Activated naive CD4-positive, alpha-beta T cell treated with anti-CD3 and anti-CD28 coated beads, Interleukin-2, amount 10 ng/mL, durations not matched to agents 7 days and 5 days (primary cell): ENCODE measurements around the gene MYO18A.

Experiments used
- CTCF ChIA-PET: fragments of 350-600 bp; sonication (Branson Sonifier 250); formaldehyde crosslinking; loops from one replicate; lab custom pipeline; 2021; ENCODE audit warnings: antibody characterized with exemption; lab: Charles Lee
- DNase-seq: peaks from one replicate; pipeline ENCODE4 v3.0.0-alpha.2; 2020
- H3K27ac Mint-ChIP-seq: one replicate; pipeline ENCODE4 v1.8.0; 2021; ENCODE audit warnings: mild to moderate bottlenecking, moderate library complexity, mixed read lengths
- H3K27me3 Mint-ChIP-seq: one replicate; pipeline ENCODE4 v1.8.0; 2021; ENCODE audit warnings: mild to moderate bottlenecking, mixed read lengths
- H3K36me3 Mint-ChIP-seq: one replicate; pipeline ENCODE4 v1.8.0; 2021; ENCODE audit warnings: mixed read lengths
- H3K4me1 Mint-ChIP-seq: one replicate; pipeline ENCODE4 v1.8.0; 2021; ENCODE audit warnings: mixed read lengths
- H3K4me3 Mint-ChIP-seq: one replicate; pipeline ENCODE4 v1.8.0; 2021; ENCODE audit warnings: mild to moderate bottlenecking, moderate library complexity, mixed read lengths
- H3K9me3 Mint-ChIP-seq: one replicate; pipeline ENCODE4 v1.8.0; 2021; ENCODE audit warnings: mixed read lengths

MYO18A gene

DNA sequence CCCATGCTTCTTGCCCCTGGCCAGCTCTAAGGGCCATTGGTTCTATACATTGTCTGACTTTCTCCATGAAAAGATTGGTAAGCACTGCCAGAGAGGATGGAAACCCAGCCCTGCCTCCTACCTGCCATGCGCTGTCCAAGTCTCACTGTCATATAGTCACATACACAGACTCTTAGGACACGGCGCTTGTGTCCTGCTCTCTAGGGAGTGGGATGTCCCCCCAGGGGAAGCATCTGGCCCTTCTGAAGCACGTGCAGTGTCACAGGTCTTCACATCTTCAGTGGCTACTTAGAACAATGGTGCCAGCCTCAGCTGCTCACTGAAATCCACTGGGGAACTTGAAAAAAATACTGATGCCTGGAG is 38.7 kb downstream of the MYO18A start:
- H3K27ac Mint-ChIP-seq = peak overlapping the region; percentile 93
- peaks cover 19% of the 10 kb centered on the region for H3K36me3 Mint-ChIP-seq
- DNase-seq = peak; percentile 33
- H3K9me3 Mint-ChIP-seq = no peaks in the 10 kb centered on the region
- CTCF ChIA-PET = interaction anchor here (2.2 to 14.9 kb wide), 3 partner anchors 8 to 78 kb away, joined by 9 to 482 read pairs (median 15); no protein-coding TSS in a partner anchor
- H3K4me1 Mint-ChIP-seq = peaks cover 72% of the 10 kb centered on the region
- no peaks in the 10 kb centered on the region for H3K27me3 Mint-ChIP-seq
- peak overlapping the region; percentile 77 for H3K4me3 Mint-ChIP-seq

DNA sequence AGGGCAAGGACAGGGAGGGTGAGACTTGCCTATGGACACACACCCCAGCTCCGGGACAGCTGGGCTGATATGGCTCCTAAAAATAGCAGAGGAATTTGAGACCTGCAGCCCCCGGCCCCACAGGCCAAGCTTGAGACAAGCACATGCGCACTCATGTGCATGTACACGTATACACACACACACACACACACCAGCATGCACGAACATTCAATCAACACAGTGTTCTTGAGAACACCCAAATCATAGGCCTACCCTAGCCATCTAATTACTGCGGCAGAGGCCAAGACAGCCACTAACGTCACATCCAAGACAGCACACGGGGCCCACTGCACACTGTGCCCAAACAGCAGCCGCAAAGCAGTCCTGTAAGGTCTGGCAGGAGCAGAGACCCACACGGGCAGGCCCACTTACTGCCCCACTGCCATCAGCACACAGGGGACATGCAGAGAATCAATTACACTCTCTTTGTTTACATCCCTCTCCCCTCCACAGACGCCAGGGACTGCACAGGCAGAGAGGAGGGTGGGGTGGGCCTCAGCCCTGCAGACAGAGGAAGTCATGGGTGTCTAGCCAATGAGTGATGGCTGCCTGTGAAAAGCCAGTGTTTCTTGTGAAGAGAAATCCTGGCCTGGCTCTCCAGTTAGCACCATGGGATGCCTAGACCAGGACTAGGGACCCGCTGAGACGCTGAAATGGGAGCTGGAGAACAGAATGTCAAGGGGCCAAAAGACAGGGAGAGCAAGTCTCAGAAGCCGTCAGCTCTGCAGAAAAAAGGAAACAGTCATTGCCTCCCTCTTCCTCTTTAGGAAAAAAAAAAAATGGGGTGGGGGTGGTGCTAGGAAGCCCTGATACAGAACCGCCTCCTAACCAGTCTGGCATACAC is 39.3 kb downstream of the MYO18A start:
- Mint-ChIP-seq H3K36me3 (peaks cover 21% of the 10 kb centered on the region), H3K4me1 (peaks cover 74% of the 10 kb centered on the region), H3K9me3 (no peaks in the 10 kb centered on the region), H3K27ac (peak overlapping the region; percentile 93), H3K4me3 (peak overlapping the region; percentile 77), H3K27me3 (no peaks in the 10 kb centered on the region)
- peak; percentile 71 for DNase-seq
- CTCF ChIA-PET = interaction anchor here (0.7 to 14.9 kb wide), 6 partner anchors 9 to 790 kb away, joined by 3 to 482 read pairs (median 6); no protein-coding TSS in a partner anchor

DNA sequence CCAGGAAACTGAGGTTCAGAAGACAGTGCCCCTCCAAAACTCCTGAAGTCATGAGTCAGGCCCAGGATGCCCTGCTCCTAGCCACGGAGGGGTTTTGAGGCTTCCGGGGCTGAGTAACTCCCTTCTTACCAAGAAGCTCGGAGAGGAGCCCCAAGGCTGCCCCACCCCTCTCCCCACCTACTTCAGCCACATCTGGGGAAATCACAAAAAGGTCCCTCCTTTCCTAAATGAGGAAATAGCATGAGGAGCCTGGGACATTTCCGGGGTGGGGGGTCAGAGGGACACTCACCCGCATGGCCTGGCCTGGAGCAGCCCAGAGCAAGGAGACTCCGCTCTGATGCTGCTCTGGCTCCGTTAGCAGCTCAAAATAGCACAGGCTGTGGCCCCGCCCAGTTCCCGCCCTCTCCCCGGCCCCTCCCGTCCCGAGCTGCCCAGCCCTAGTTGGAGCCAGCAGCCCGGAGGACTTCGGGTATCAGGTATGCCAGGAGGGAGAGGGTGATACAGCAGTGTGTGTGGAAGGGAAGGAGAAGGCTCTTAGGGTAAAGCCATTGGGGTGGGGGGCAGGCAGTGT is 40.1 kb downstream of the MYO18A start:
- peaks cover 21% of the 10 kb centered on the region for H3K36me3 Mint-ChIP-seq
- peak; percentile 91 for DNase-seq
- H3K4me1 Mint-ChIP-seq = peaks cover 73% of the 10 kb centered on the region
- H3K27ac Mint-ChIP-seq = peak overlapping the region; percentile 93
- CTCF ChIA-PET = interaction anchor here (0.7 to 14.9 kb wide), 6 partner anchors 10 to 791 kb away, joined by 3 to 482 read pairs (median 6); no protein-coding TSS in a partner anchor
- H3K27me3 Mint-ChIP-seq = no peaks in the 10 kb centered on the region
- no peaks in the 10 kb centered on the region for H3K9me3 Mint-ChIP-seq
- H3K4me3 Mint-ChIP-seq = peak overlapping the region; percentile 77

DNA sequence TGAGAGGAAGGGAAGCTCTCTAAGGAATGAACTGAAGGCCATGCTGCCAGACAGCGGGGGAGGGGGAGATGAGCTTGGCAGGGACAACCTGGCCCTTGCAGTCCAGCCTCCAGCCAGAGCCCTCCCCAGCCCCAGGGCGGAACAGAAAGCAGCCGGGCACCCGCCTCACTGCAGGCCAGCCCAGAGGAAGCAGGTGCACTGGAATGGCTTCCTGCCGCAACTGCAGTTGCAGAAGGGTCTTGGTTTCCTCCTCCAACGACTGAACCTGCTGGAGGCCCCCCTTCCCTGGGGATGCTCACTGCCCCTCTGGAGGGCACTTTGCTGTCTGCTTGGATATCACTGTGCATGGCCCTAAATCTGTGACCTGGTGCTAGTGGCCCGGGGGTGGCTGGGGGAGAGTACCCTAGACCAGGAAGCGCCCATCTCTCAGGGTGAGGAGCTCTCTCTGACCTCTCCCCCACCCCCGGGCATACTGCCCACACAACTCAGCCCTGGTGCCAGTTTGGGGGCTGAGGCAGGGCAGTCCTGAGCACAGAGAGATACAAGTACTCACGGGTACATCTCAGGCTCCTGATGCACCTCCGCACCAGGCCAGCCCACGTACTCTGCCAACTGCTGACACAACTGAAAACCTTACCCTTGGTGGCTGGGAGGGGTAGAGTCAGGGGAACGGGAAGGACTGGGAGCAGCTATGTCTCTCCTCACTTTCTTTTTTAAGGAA is 41.1 kb downstream of the MYO18A start:
- peaks cover 68% of the 10 kb centered on the region for H3K4me1 Mint-ChIP-seq
- CTCF ChIA-PET = interaction anchor here (0.8 to 14.9 kb wide), 4 partner anchors 11 to 453 kb away, joined by 3 to 482 read pairs (median 9); no protein-coding TSS in a partner anchor
- peaks cover 21% of the 10 kb centered on the region for H3K36me3 Mint-ChIP-seq
- H3K4me3 Mint-ChIP-seq = peak overlapping the region; percentile 77
- peak; percentile 58 for DNase-seq
- no peaks in the 10 kb centered on the region for H3K27me3 Mint-ChIP-seq
- no peaks in the 10 kb centered on the region for H3K9me3 Mint-ChIP-seq
- H3K27ac Mint-ChIP-seq = peak overlapping the region; percentile 93

DNA sequence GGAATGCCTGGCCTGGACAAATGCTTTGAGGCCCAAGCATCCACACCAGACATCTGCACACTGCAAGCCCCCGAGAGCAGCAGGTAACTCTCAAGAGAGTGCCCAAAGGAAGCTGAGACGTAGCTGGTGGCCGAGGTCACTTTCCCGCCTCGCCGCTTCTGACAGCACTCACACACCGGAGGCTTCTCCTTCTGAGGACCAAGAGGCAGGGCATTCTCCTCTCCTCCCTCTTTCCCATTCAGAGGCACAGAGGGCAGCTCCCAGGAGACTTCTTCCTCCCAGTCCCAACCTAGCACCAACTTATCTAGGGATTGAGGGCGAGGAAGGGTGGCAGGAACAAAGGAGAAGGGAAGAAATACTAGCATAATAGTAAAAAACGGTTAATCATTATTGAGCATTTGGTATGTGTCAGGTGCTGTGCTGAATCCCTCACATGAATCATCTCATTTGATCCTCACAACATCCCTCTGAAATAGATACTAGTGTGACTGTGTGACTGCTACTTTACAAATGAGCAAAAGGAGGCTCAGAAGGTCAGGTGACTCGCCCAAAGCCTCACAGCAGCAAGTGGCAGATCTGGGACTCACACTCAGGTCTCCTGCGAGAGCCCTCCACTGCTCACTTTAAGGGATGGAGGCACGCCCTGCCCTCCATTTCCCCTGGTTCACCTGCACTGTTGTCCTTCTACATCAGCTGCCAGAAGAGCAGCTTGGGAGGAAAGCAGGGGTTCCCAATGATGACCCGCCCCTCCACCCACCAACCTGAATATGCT is 41.8 kb downstream of the MYO18A start:
- H3K4me1 Mint-ChIP-seq = peaks cover 65% of the 10 kb centered on the region
- DNase-seq = peak; percentile 72
- H3K36me3 Mint-ChIP-seq = peaks cover 21% of the 10 kb centered on the region
- CTCF ChIA-PET = interaction anchor here (0.6 to 14.9 kb wide), 8 partner anchors 8 to 429 kb away, joined by 3 to 482 read pairs (median 6); partner anchors contain the start of genes ABHD15 and MYO18A
- H3K9me3 Mint-ChIP-seq = no peaks in the 10 kb centered on the region
- peak overlapping the region; percentile 93 for H3K27ac Mint-ChIP-seq
- no peaks in the 10 kb centered on the region for H3K27me3 Mint-ChIP-seq
- H3K4me3 Mint-ChIP-seq = peak overlapping the region; percentile 77

DNA sequence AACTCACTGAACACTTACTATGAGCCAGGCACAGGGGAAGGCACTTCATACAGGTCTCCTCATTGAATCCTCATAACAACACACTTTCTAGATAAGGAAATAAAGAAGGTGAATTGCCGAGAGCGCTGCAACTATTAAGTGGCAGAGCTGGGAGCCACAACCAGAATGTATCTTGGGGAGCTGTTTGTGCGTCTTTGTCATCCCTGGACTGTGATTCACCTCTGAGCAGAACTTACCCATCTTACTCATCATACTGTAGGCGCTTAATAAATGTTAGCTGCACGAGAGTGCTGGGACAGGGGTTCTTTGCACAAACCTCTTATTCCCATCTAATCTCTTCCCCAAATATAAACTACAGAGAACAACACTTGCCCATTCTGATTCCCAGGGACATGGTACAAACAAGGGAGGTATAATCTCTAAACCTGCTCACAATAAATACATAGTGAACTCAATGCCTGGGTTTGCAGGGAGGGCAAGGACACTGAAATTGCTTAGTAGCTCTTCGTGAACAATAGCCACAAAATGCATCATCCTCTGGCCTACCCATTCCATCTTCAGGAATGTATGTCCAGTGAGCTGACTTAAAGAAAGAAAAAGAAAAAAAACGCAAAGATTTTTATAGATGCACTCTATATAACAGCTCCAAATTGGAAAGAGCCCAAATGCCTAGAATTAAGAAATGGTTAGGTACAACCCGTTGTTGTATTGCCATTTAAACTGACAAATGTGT is 43.0 kb downstream of the MYO18A start:
- peaks cover 65% of the 10 kb centered on the region for H3K4me1 Mint-ChIP-seq
- DNase-seq = no peak
- H3K4me3 Mint-ChIP-seq = peak overlapping the region; percentile 77

DNA sequence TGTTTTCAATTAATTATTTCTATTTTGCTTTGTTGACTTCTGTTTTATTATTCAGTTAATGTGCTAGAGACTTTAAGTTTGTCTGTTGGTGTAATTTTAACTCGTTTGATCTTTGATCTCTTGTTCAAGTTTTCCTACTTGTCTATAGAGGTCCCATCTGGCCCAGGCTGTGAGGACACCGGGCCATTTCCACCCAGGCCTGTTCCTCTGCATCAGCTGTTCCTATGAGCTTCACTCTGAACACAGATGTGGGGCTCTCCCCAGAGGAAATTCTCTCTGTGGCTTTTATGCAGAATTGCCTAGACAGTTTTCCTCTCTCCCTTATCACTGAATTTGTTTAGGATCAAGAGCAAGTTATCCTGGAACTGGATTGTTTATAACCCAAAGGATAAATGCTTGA is 44.7 kb downstream of the MYO18A start:
- H3K4me3 Mint-ChIP-seq = no peak overlapping the region
- CTCF ChIA-PET = interaction anchor here (4.6 to 25.0 kb wide), 2 partner anchors 8 to 11 kb away, joined by 30 to 482 read pairs; no protein-coding TSS in a partner anchor
- DNase-seq = no peak
- H3K36me3 Mint-ChIP-seq = peaks cover 25% of the 10 kb centered on the region
- peaks cover 63% of the 10 kb centered on the region for H3K4me1 Mint-ChIP-seq
- H3K27ac Mint-ChIP-seq = no peak overlapping the region
- H3K27me3 Mint-ChIP-seq = no peaks in the 10 kb centered on the region
- H3K9me3 Mint-ChIP-seq = no peaks in the 10 kb centered on the region

More for the DNA sequence above, 43.0 kb downstream of the MYO18A start:
- Mint-ChIP-seq H3K27me3 (no peaks in the 10 kb centered on the region), H3K36me3 (peaks cover 21% of the 10 kb centered on the region), H3K27ac (peak overlapping the region; percentile 93), H3K9me3 (no peaks in the 10 kb centered on the region)
- CTCF ChIA-PET = interaction anchor here (1.0 to 14.9 kb wide), 4 partner anchors 9 to 184 kb away, joined by 4 to 482 read pairs (median 10); partner anchors contain the start of gene MYO18A

DNA sequence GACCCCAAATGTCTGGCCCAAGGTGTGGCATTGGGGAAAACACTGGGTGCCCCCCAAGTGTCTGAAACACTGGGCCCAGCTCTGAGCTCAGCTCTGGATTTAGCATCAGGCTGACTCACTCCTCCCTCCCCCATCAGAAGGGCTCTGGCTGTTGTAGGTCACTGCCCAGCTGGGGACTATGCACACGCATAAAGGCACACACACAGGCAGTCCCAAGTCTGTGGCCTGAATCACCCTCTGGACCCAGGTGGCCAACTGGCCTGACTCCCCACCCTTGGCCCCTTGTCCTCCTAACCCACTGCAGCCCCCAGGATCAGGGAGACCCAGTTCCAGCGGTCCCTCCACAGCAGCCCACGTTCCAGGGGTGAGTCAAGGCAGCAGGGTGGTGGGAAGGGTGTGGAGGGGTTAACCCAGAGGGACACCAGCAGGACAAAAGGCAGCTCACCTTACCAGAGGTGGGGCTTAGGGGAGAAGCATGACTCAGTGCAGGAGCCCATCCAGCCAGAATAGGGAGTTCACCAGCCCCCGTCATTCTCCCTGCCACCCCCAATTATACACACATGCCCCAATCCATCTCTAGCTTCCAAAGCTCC is 47.0 kb downstream of the MYO18A start:
- Mint-ChIP-seq H3K27me3 (no peaks in the 10 kb centered on the region), H3K36me3 (peaks cover 25% of the 10 kb centered on the region), H3K4me3 (no peak overlapping the region), H3K4me1 (peaks cover 50% of the 10 kb centered on the region), H3K27ac (no peak overlapping the region), H3K9me3 (no peaks in the 10 kb centered on the region)
- CTCF ChIA-PET = interaction anchor here (4.6 to 25.0 kb wide), 3 partner anchors 9 to 17 kb away, joined by 30 to 482 read pairs (median 73); no protein-coding TSS in a partner anchor
- no peak for DNase-seq

DNA sequence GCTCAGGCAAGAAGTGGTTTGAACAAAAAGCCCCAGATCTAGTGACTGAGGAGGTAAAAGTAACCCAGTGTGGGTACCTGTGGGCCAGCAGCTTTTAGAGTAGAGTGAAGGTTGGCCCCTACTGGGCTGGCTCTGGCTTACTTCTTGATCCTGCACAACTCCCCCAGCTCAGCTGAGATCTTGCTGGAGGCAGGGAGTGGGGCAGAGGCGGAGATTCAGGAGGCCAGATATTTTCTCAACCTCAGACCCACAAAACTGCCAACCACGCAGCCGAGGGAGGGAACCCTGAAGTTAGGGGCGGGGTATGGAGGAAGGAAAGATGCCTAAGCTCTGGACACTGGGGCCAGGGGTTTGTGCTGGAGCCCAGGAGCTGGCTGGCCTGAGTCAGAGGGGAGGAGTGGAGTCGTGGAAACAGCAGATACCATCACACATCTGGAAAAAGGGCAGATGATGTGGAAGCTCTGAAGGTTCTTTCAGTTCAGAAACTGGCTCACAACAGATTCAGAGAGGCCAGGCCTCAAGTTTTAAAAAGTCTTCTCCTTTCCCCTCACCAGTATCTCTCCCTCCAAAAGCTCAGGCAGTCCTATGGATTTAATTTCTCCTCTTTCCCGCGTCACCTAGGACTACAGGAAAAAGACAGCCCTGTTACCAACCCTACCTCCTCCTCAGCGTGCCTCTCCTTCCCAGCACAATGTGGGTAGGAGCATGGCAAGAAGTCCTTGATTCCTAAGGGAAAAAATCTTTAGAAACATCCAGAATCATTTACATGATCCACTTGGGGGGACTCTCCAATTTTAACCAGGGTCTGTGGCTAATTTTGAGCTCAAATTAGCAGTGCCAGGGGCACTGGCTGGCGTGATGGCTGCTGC is 48.1 kb downstream of the MYO18A start:
- CTCF ChIA-PET = interaction anchor here (1.1 to 25.0 kb wide), 6 partner anchors 8 to 166 kb away, joined by 3 to 482 read pairs (median 18); no protein-coding TSS in a partner anchor
- H3K36me3 Mint-ChIP-seq = peaks cover 20% of the 10 kb centered on the region
- H3K4me3 Mint-ChIP-seq = no peak overlapping the region
- peaks cover 38% of the 10 kb centered on the region for H3K4me1 Mint-ChIP-seq
- no peak for DNase-seq
- H3K27me3 Mint-ChIP-seq = no peaks in the 10 kb centered on the region
- no peaks in the 10 kb centered on the region for H3K9me3 Mint-ChIP-seq
- no peak overlapping the region for H3K27ac Mint-ChIP-seq

DNA sequence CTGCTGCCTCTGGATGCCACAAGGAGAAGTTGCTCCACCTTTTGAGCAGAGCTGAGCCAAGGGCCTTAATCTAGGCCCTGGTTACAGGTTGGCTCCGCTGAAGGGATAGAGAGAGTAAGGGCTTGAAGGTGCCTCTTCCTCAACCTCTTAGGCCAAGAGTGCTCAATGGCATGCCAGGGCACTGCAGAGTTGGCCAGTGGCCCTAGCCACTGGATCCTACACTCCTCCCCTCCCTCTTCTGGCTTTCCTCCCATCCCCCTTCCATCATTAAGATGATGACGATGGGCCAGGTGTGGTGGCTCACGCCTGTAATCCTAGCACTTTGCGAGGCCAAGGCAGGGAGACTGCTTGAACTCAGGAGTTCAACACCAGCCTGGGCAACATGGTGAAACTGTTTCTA is 50.5 kb downstream of the MYO18A start:
- peaks cover 9% of the 10 kb centered on the region for H3K36me3 Mint-ChIP-seq
- no peak for DNase-seq
- H3K4me1 Mint-ChIP-seq = peaks cover 25% of the 10 kb centered on the region
- H3K4me3 Mint-ChIP-seq = no peak overlapping the region
- H3K27ac Mint-ChIP-seq = no peak overlapping the region
- CTCF ChIA-PET = interaction anchor here (0.5 to 25.0 kb wide), 4 partner anchors 13 to 164 kb away, joined by 3 to 482 read pairs (median 39); no protein-coding TSS in a partner anchor
- H3K27me3 Mint-ChIP-seq = no peaks in the 10 kb centered on the region
- no peaks in the 10 kb centered on the region for H3K9me3 Mint-ChIP-seq

DNA sequence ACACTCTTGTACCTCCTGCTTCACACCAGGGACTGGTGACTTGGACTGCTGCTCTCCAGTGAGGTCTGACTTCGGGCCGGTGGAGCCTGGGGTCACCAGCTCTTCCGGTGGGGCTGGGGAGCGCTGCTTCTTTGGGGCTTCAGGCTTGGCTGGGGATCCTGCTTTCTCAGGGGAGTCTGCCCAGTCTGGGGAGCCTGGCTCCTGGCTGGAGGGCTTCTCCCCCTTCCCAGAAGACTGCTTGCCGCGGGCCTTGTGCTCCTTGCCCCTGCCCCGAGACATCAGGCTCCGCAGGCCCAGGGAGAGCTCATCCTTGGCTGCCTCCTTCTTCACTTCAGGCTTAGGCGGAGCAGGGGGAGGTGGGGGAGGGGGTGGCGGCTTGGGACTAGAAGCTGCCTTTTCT is 52.4 kb downstream of the MYO18A start:
- CTCF ChIA-PET = interaction anchor here (6.5 to 25.0 kb wide), 2 partner anchors 11 to 16 kb away, joined by 73 to 482 read pairs; no protein-coding TSS in a partner anchor

More for the DNA sequence above, 52.4 kb downstream of the MYO18A start:
- Mint-ChIP-seq H3K9me3 (no peaks in the 10 kb centered on the region), H3K27me3 (no peaks in the 10 kb centered on the region), H3K36me3 (peaks cover 5% of the 10 kb centered on the region), H3K4me1 (peaks cover 22% of the 10 kb centered on the region), H3K4me3 (no peak overlapping the region), H3K27ac (no peak overlapping the region)
- DNase-seq = no peak
